GOT3 (cell line): ENCODE data around the gene SH2D3A.
A peak's percentile ranks its signal among the peaks of the same experiment; 100 is the strongest.
"Not testable (repeated sequence)": the region's sequence is repeated elsewhere in the genome, so short reads cannot be mapped to it uniquely, and the experiment has no call there.

Source experiments
- DNase-seq: peaks from one replicate; lab custom pipeline; 2025; ENCODE audit warnings: mixed read lengths; lab: John Stamatoyannopoulos, UW

The SH2D3A gene

DNA sequence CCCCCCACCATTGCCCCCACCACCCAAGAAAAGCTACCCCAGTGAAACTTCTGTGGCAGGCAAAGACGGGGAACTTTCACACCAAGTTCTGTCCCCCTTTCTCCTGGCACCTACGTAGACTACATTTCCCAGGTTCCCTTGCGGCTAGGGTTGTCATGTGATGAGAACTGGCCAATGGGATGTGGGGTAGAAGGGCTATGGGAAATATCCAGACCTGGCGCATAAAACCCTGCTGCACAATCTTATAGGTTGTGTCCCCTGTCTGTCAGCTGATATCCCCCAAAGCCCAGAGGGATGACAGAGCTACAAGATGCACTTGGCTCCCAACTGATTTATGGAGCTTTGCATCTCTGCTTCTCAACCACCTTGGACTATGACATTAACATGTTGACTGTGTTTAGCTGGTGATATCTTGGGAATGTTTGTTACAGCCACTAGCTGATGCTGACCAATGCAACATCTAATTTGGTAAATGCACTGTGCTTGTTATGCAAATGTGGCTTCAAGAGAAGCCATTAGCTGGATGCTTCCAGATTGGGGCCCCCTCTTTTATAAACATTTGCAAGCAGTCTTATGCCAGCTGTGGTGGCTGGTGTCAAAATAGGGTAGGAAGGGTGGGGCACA is 6.1 kb downstream of the SH2D3A start:
- DNase-seq = no peak

DNA sequence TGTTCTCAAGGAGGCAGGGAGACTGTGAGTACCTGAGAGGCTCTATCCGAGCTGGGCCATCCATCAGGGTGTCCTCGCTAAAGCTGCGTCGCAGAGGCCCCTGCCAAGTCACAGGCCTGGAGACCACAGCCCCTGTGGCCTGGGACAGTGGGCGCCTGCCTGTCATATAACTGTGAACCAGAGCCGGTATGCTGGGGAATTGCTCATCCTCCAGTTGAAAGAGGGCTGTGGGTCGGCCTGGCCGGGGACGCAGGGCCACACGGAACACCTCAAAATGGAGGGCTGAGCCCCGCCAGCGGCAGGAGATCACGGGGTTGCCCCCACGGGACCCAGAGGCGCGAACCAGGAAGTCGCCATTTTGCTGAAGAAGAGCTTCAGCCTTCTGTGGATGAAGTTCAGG is 6.6 kb downstream of the SH2D3A start:
- no peak for DNase-seq

DNA sequence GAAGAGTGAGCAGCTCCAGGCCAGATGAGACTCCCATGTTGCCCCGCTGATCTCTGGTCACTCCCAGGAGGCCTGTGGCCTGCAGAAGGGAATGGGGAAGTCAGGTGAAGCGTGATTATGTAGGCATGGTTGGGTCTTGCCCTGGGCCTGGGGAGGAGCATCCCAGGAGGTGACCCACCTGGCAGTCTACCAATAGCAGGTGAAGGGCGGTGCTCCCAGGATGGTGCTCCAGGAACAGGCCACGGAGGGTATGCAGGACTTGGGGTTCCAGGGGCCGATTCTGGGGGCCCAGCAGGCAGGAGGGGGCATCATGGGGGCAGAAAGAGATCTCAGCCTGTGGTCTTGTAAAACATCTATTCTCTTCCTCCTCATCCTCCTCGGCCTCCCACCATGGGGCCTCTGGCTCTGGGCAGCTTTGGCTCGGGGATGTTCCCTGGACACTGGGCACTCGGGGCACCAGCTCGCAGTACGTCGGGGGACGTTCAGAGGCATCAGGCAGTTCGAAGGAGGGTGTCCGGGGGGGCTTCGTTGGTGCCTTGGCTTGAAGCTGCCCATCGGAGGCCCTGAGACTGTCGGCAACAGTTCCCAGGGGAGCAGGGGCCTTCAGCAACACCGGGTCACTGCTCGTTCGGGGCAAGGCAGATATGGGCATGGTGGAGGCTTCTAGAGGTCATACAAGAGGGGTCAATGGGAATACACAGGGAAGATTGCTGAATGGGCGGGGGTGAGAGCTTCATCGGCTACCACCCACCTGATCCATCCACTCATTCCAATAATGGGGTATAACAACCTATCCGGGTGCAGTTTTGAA is 12.4 kb downstream of the SH2D3A start:
- DNase-seq = no peak

DNA sequence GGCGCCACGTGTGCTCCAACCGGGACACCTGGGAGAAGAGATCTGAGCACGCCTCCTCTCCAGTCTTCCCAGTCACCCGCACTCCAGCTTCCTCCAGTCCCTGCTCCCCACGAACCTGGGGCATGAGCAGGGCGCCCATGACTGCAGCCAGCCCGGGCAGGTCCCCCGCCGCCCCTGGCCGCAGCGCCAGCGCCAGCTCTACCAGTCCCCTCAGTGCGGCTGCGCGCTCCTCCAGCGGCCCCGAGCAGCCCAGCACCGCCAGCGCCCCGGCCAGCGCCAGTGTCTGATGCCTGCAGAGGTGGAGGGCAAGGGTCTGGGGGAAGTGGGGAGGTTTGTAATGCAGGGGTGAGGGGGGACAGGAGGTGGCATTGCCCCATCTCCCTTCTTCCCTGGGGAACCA is 13.1 kb downstream of the SH2D3A start:
- no peak for DNase-seq

DNA sequence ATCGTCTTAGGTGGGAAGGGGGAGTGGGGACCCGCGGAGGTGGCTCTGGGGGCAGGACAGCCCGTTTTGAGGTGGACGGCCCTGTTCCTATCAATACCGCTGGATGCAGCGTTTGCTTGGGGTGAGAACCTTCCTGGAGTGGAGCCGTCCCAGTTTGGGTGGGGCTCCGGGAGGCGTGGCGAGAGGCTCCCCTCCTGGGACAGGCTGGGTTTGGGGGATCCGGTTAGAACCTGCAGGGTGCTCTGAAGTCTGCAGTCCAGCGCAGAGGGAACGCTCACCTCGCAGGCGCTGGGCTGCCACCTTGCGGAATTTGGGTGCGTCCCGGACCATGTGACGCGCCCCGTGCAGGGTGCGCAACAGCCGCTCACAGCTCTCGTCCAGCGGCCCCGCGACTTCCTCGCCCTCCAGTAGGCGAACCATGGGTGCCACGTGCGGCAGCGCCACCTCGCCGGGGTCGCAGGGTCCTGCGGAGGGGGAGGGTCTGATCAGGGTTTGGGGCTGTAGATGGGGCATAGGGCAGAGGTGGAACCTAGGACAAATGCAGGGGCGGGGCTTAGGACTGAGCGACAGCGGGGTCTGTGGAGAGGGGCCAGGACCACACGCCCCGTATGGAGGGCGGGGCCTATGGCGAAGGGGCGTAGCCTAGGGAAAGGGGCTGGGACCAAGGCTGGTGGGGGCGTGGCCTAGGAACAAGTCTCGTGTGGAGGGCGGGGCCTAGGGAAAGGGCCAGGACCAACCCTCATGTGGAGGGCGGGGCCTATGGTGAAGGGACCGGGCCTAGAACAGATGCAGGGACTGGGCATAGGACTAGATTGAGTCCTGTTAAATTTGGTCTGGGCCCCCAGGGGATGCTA is 13.8 kb downstream of the SH2D3A start:
- peak; percentile 35 for DNase-seq

DNA sequence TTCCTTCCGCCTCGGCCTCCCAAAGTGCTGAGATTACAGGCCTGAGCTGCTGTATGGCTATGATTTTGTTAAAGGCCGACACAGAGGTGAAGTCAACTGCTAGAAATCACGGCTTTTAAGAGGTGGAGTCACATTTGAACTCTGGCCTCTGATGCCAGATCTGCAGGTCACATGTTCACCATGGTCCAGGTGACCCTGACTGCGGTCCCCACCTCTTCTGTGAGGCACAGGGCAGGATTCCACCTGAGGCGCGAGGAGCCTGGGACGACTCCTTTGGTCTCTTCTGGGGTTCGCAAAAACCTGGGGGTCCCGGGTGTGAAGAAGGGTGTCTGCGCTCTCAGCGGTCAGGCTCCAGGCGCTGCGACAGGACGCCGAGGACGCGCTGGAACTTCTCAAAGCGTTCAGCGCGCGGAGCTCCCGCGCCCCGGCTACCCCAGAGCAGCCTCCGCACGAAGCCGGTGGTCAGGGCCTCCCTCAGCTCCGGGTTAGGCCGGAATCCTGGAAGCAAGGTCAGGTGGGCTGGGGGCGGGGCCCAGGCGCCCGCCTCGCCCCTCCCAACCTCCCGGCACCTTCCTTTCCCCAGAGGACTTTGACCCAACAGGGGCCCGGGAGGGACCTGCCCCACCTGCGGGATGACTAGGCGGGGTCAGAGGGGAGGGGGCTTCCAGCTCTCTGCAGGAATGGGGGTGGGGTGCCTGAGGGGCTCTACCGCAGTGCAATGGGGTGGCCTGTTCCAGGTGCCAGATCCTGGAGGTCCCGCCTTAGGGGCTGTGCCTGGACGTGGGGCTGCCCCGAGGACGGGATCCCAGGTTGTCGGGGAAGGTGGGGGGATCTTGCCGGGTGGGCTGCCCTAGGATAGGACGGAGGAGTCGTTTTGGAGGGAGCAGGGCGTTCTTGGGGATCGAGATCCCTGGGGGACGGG is 14.7 kb downstream of the SH2D3A start:
- DNase-seq = no peak

DNA sequence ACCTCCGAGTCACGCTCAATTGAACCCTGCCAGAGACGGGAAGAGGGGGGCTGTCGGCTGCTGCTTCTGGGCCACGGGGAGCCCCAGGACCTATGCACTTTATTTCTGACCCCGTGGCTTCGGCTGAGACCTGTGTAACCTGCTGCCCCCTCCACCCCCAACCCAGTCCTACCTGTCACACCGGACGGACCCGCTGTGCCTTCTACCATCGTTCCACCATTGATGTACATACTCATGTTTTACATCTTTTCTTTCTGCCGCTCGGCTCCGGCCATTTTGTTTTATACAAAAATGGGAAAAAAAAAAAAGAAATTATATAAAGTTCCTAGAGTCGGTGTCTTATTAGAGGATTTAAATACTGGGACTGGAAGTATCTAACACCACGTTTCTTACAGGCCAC is 16.0 kb downstream of the SH2D3A start:
- DNase-seq = no peak

DNA sequence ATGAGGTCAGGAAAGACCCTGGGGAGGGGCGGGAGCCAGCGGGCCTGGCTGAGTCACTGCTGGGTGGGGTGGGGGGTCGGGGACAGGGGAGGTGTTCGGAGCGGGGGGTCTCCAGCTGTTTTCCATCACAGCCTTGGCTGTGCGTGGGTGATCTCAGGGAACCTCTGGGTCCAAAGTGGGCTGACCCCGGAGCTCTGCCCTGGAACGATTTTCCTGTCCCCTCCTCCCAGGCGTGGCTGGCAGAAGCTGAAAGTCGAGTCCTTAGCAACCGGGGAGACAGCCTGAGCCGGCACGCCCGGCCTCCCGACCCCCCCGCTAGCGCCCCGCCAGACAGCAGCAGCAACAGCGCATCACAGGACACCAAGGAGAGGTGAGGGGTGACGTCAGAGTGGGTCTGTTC is 17.2 kb downstream of the SH2D3A start:
- no peak for DNase-seq

DNA sequence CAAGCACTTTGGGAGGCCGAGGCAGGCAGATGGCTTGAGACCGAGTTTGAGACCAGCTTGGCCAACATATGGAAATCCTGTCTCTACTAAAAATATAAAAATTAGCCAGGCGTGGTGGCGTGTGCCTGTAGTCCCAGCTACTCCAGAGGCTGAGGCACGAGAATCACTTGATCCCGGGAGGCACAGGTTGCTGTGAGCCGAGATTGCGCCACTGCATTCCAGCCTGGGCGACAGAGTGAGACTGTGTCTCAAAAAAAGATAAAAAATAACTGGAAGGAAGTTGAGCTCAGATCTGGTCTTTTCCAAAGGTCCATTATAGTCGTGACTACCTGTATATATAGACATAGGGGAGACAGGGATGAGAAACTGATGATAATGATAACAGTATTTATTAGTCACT is 18.7 kb downstream of the SH2D3A start:
- not testable (repeated sequence) for DNase-seq

DNA sequence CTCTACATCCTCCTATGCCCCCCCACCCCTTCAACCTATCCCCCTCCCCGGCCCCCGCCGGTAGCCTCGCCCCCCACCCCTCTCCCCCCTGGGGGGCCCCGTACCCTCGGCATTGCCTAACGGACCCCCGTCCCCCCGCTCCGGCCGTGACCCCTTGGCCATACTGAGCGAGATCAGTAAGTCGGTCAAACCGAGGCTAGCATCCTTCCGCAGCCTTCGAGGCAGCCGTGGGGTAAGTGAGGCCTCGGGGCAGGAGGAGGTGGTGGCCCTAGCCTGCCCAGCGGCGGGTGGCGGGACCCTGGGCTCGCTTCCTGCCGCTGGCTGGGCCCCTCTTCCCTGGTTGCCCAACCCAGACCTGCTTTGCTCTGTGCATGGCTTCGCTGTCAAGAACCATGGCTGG is 21.3 kb downstream of the SH2D3A start:
- no peak for DNase-seq

DNA sequence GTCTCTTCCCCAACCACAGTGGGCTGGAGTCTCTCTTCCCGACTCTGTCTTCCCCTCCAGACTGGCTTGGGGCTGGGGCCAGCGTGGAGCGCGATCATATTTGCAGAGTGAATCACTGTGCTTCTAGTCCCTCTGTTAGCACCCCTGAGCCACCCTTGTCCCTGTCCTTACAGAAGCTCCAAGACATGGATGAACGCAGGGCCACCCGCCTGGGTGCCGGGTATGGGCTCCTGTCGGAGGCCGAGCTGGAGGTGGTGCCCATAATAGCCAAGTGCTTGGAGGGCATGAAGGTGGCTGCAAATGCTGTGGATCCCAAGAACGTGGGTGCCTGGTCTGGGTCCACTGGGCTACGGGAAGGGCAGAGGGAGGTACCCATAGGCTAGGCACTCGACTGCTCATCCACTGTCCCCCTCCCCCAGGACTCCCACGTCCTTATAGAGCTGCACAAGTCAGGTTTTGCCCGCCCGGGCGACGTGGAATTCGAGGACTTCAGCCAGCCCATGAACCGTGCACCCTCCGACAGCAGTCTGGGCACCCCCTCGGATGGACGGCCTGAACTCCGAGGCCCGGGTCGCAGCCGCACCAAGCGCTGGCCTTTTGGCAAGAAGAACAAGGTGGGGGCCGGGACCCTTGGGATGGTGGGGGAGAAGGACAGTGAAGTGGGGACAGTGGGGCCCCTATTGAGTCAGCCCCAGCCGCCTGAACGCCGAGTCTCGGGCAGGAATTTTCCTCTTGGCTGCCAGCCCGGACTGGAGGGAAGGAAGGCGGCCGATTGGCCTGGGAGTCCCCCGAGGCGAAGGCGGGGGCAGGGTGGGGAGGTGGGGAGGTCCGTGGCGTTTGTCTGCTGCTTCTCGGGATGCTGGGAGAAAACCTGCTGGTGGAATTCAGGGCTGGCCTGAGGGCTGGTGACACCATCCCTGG is 22.6 kb downstream of the SH2D3A start:
- no peak for DNase-seq

DNA sequence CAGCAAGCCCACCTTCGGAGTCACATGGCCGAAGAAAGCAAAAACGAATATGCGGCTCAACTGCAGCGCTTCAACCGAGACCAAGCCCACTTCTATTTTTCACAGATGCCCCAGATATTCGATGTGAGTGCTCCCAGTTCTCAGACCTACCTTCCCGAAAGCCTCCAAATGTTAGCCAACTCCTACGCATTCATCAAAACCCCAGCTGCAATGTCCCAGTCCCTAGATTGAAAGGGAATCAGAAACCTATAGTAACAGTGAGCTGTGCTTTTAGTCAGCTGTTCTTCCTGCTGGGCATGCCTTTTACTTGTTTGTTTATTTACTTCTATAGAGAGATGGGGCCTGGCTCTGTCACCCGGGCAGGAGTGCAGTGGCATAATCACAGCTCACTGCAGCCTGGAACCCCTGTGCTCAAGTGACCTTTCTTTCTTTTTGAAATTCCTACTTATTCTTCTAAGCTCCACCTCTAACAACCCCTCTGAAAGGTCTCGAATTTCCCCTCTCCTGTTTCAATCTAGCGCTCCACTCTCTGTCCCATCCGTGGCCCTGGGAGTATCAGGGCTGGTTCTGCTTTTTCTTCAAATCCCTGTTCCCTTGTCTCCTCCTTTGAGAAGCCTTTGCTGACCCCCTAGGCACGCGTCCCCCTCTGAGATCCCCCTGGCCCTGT is 23.4 kb downstream of the SH2D3A start:
- DNase-seq = no peak

DNA sequence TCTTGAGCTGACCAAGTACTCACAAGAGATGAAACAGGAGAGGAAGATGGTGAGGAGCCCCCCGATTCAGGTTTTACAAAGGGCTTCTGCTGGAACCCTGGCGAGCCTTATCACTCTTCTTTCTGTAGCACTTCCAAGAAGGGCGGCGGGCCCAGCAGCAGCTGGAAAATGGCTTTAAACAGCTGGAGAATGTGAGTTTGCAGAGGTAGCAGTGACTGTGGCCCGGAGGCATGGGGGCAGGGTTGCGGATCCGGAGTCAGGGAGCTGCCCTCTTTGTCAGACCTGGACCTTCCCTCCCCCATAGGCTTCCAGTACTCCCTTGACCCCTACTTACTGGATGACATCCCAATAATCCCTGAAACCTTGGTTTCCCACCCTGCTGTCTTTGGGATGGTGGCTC is 24.2 kb downstream of the SH2D3A start:
- no peak for DNase-seq

DNA sequence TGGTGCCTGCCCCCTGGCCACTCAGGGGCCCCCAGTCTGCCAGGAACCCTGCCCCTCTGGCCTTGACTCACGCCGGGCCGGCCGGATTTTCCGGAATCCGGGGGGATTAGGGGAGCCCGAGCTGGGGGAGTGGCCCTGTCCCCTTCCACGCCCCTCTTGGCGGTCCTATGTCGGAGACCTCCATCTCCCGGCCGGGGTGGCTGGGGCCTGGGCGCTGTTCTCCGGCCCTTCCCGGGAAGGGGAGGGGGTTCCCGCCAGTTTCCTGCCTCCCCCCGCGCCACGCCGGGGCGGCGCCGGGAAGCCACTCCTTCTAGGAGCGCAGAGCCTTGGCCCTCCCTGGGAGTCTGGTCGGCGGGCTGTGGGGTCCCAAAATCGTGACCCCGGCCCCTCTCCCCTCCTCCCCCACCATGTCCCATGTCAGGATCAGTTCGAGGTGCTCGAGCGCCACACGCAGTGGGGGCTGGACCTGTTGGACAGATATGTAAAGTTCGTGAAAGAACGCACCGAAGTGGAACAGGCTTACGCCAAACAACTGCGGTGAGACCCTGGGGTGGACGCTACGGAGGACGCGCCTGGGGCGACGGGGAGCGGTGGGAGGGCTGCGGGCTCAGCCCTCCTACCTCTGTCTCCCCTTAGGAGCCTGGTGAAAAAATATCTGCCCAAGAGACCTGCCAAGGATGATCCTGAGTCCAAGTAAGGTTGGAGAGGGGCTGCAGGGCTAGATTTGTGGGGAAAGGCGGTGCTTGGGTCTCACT is 26.5 kb downstream of the SH2D3A start:
- no peak for DNase-seq

DNA sequence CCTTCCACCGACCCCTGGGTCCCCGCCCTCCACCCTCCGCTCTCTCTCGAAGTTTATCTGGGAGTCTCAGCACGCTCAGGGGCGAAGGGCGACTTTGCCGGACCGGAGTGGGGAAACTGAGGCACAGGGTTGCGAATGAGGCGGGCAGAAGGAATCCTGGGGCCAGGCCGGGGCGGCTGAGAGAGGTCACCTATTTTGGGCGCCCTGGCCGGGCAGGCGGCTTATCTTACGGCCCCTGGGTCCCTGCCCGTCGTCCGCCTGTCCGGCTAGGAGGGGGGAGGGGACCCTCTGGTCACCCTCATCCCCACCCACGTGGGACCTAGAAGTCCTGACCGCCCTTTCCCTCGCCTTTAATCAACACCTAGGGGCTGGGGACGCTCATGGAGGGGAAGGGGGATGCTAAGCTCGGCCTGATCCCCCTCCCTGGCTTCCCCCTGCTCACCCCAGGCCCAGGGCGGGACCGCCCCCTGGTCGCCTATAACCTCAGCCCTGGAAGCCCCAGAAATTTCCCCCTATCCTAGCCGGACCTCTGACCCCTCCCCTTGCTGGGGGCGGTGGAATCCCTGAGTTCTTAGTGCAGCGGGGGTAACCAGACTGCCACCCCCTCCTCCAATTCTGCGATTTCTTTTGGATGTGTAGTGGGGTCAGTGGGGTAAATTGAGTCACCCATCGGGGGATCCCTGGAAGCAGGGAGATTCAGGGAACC is 27.2 kb downstream of the SH2D3A start:
- DNase-seq = no peak

DNA sequence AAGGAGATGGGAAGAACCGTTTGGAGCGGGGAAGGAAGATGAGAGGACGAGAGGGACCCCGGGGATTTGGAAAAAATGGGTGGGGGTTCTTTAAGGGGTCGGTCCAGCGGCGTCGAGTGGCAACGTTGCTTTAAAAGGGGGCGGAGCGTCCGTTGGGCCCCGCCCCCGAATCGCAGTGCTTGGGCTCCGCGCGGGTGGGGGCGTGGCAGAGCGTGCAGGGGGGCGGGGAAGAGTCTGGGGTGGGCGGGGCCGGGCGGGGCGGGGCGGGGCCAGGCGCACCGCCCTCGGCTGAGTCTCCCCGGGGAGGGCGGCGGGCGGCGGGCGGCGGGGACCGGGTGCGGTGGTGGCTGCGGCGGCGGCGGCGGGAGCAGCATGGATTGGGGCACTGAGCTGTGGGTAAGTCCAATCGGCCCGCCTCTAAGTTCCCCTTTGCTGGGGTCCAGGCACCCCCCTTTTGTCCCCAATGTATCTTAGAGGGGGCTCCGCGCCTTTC is 27.8 kb downstream of the SH2D3A start, which contains the start of gene TRIP10:
TSS of gene TRIP10 (plus strand) at position 291 of the 493 bp plus-strand sequence. CDS start at position 373, 82 bp downstream.
- peak; percentile 32 for DNase-seq

DNA sequence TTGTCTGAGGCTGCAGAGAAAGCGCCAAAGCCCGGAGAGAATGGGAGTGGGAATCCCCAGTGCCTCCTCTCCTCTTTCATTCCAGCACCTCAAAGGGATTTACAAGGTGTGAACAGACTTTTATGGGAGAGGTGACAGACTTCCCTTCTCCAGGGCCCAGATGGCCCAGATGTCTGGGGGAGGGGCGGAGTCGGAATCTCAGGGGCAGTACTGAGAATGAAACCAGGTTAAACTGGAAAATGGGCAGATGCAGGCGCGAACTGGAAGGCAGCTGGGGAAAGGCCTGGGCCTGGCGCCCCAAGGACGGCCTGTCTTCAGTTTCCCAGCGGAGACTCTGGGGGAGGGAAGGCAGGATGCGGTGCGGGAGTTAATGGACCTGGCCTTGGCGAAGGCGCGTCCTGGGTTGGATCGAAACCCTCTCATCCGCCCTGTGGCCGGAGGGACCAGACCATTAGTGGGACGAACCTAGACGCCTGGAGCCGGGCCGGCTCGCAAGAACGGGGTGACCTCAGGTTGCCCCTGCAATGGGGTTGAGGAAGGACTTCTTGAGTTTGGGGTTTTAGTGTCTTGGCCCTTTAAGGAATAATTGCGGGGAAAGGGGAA is 28.3 kb downstream of the SH2D3A start:
- DNase-seq = no peak
